Measurements from ENCODE around the gene TNNI3K. TPM values are rescaled to one million over a fixed set of nuclear protein-coding genes. Genes with fewer than 3 reads are reported as not detected.

TNNI3K gene
- total RNA-seq, 4 donors from 2014 or later: 0.63 to 4.5 (median 3.6) TPM

GRCh38 chr1:74478979-74479378 is 243.8 kb downstream of the TNNI3K start:
- H3K9me3 ChIP-seq: no peaks in the 10 kb centered on the region
- no peaks in the 10 kb centered on the region for H3K36me3 ChIP-seq
- TF ChIP-seq POLR2A (IDR thresholded peaks at IDR 0.05; ENCODE audit: low read depth) (no peak), POLR2AphosphoS5 (IDR thresholded peaks at IDR 0.05) (no peak), EP300 (IDR thresholded peaks at IDR 0.05) (no peak), CTCF (IDR thresholded peaks at IDR 0.05) (no peak)
- no peaks in the 10 kb centered on the region for H3K27me3 ChIP-seq
- no peaks in the 10 kb centered on the region for H3K4me1 ChIP-seq
- H3K27ac ChIP-seq (replicated peaks in 1 of 4): no peak overlapping the region
- no peak overlapping the region for H3K4me3 ChIP-seq
- 84% methylated on average over 2 of the region's 2 CpGs for WGBS
- intact Hi-C loops (cut with DNase I): no loop called here
- DNase-seq (ENCODE audit: extremely low spot score): no peak

- 89% methylated on average over 3 of the region's 6 CpGs for WGBS
- no peaks in the 10 kb centered on the region for H3K36me3 ChIP-seq
- H3K9me3 ChIP-seq: no peaks in the 10 kb centered on the region
- H3K27me3 ChIP-seq: no peaks in the 10 kb centered on the region
- DNase-seq (ENCODE audit: extremely low spot score): no peak
- no peak for TF ChIP-seq POLR2A (IDR thresholded peaks at IDR 0.05; ENCODE audit: low read depth)
- no peak for TF ChIP-seq CTCF (IDR thresholded peaks at IDR 0.05)
- no peak for TF ChIP-seq EP300 (IDR thresholded peaks at IDR 0.05)
- no peak for TF ChIP-seq POLR2AphosphoS5 (IDR thresholded peaks at IDR 0.05)
- H3K4me1 ChIP-seq: no peaks in the 10 kb centered on the region
- H3K27ac ChIP-seq (replicated peaks in 1 of 4): no peak overlapping the region
- intact Hi-C loops (cut with DNase I): no loop called here
- H3K4me3 ChIP-seq: no peak overlapping the region
Observed at GRCh38 chr1:74480068-74480467, 244.9 kb downstream of the TNNI3K start.

- H3K4me1 ChIP-seq: no peaks in the 10 kb centered on the region
- H3K27me3 ChIP-seq: no peaks in the 10 kb centered on the region
- H3K4me3 ChIP-seq: no peak overlapping the region
- H3K36me3 ChIP-seq: no peaks in the 10 kb centered on the region
- no peak for TF ChIP-seq POLR2AphosphoS5 (IDR thresholded peaks at IDR 0.05)
- TF ChIP-seq CTCF (IDR thresholded peaks at IDR 0.05): no peak
- no peak for TF ChIP-seq EP300 (IDR thresholded peaks at IDR 0.05)
- TF ChIP-seq POLR2A (IDR thresholded peaks at IDR 0.05; ENCODE audit: low read depth): no peak
- DNase-seq (ENCODE audit: extremely low spot score): no peak
- H3K9me3 ChIP-seq: no peaks in the 10 kb centered on the region
- intact Hi-C loops (cut with DNase I): no loop called here
- H3K27ac ChIP-seq (replicated peaks in 1 of 4): no peak overlapping the region
- 93% methylated on average over 3 of the region's 3 CpGs for WGBS
Observed at GRCh38 chr1:74481607-74482006, 246.4 kb downstream of the TNNI3K start.

- Histone ChIP-seq H3K36me3 (no peaks in the 10 kb centered on the region), H3K27me3 (no peaks in the 10 kb centered on the region), H3K27ac (replicated peaks in 1 of 4) (no peak overlapping the region), H3K9me3 (no peaks in the 10 kb centered on the region), H3K4me1 (no peaks in the 10 kb centered on the region), H3K4me3 (no peak overlapping the region)
- TF ChIP-seq CTCF (IDR thresholded peaks at IDR 0.05): no peak
- TF ChIP-seq POLR2A (IDR thresholded peaks at IDR 0.05; ENCODE audit: low read depth): no peak
- no peak for TF ChIP-seq POLR2AphosphoS5 (IDR thresholded peaks at IDR 0.05)
- intact Hi-C loops (cut with DNase I): no loop called here
- DNase-seq (ENCODE audit: extremely low spot score): no peak
- 98% methylated on average over 3 of the region's 3 CpGs for WGBS
Observed at GRCh38 chr1:74485622-74486021, 250.4 kb downstream of the TNNI3K start.

GRCh38 chr1:74486036-74486435 is 250.8 kb downstream of the TNNI3K start:
- no peaks in the 10 kb centered on the region for H3K36me3 ChIP-seq
- intact Hi-C loops (cut with DNase I): no loop called here
- 71% methylated on average over 1 of the region's 1 CpG for WGBS

More at GRCh38 chr1:74486036-74486435, 250.8 kb downstream of the TNNI3K start:
- no peaks in the 10 kb centered on the region for H3K27me3 ChIP-seq
- TF ChIP-seq EP300 (IDR thresholded peaks at IDR 0.05): no peak
- no peak for TF ChIP-seq POLR2A (IDR thresholded peaks at IDR 0.05; ENCODE audit: low read depth)
- TF ChIP-seq POLR2AphosphoS5 (IDR thresholded peaks at IDR 0.05): no peak
- TF ChIP-seq CTCF (IDR thresholded peaks at IDR 0.05): no peak
- DNase-seq (ENCODE audit: extremely low spot score): no peak
- H3K4me3 ChIP-seq: no peak overlapping the region
- H3K9me3 ChIP-seq: no peaks in the 10 kb centered on the region
- H3K27ac ChIP-seq (replicated peaks in 1 of 4): no peak overlapping the region
- no peaks in the 10 kb centered on the region for H3K4me1 ChIP-seq

Data from esophagus muscularis mucosa (tissue), 4 donors.